ENCODE results near the gene IGF1R.

The IGF1R gene

DNA sequence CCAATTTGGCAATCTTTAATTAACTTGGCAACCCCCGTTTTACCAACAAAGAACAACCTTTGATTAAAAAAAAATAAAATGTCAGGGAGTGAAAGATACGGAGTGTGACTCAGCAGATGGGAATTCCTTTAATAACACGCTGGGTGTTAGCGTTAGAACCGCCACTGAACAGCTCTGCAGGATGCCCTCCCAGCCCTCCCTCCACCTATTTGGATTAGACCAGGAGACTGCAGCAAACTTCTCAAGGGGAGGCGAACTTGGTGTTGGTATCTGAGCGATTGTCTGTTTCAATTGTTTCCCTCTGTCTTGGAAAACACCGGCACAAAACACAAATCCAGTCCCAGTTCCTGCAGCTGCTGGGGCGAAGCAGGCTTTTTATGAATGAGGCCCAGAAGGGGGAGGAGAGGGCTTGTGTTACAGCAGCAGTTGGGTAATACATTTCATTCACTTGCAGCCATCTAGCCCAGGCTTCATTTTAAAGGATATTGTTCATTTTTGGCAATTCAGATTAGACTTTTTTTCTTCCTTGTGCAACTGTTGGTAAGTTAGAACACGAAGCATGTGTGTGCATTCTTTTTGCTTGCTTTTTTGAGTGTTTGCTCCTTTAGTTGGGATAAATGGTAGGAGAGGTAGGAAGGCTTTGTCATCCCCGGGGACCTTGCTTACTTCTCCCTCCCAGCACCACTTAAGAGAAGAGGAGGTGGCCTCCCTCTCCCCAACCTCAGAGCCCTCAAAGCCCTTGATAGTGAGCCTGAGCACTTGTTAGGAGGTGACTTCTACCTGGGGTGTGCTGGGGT is 152.3 kb downstream of the IGF1R start:
- peak; percentile 68 for DNase-seq

DNA sequence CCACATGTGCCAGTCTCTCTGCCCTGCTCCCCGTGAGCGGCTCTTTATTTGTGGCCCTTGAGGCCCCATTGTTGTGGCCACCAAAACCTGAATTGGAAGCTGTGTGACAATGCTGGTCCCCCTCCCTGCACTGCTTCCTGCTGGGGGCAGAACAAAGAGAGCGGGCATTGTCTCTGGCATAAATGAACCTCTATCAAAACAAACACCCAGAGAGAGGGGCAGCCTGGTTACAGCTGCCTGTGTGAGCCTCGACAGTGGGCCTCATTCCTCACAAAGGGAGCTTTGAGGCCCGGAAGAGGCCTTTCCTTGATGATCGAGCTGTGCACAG is 152.9 kb downstream of the IGF1R start:
- DNase-seq = no peak

- DNase-seq = no peak
Observed at GRCh38 chr15:98802187-98802586, 153.8 kb downstream of the IGF1R start.

DNA sequence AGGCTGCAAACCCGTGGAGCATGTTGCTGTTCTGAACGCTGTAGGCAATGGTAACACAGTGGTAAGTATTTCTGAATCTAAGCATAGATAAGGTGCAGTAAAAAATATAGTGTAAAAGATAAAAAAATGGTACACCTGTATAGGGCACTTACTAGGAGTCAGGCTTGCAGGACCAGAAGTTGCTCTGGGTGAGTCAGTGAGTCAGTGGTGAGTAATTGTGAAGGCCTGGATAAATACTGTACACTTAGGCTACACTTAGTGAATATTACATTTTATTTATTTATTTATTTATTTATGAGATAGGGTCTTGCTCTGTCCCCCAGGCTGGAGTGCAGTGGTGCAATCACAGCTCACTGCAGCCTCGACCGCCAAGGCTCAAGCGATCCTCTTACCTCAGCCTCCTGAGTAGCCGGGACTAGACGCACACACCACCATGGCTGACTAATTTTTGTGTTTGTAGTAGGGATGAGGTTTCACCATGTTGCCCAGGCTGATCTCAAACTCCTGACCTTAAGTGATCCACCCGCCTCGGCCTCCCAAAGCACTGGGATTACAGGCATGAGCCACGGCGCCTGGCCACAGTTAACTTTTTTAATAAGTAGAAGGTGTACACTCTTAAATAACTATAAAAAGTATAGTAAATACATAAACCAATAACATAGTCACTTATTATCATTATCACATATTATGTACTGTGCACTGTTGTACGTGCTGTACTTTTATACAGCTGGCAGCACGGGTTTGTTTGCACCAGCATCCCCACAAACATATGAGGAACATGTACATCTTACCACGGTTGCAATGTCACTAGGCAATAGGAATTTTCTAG is 155.1 kb downstream of the IGF1R start:
- no peak for DNase-seq

DNA sequence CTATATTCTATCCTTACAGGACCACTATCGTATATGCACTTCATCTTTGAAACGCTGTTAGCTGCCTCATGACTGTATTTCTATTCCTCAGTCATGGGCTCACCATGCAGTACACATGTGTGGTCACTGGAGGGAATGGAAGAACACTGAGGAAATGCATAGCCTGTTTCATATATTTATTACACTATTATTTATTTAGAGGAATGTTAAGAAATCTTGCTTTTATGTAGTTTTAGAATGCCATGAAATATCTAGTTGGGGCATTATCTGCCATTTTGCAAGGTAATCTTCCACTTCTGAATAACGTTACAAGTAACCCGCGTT is 155.7 kb downstream of the IGF1R start:
- DNase-seq = no peak

GRCh38 chr15:98805434-98806274 is 157.3 kb downstream of the IGF1R start:
- no peak for DNase-seq

DNA sequence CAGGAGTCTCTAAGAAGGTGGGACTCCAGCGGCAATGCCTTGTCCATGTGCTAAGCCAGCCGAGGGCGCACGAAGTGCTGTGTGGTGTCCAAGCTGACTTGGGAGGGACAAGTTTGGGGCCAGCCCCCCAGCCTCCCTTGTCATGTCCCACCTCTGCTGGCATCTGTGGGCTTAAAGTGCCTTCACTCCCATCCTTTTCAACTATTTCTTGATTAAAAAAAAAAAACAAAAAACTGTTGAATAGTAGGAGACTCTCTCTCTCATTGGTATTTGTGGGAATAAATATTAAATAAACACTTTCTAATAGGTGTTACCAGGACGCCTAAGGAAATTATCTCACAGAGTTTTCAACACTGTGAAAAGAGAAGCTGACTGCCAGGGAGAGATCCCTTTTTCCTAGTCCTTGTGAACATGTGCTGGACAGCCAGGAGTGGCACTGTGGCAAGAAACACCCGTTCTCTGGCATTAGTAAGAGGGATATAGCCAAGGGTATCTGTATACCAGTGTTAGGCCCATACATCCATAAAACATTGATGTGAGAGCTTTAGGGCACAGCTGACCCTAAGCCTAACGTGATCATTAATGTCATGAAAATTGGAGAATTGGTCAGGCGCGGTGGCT is 158.0 kb downstream of the IGF1R start:
- no peak for DNase-seq

GRCh38 chr15:98807262-98807661 is 158.9 kb downstream of the IGF1R start:
- no peak for DNase-seq

- DNase-seq = no peak
Observed at GRCh38 chr15:98809273-98809672, 160.9 kb downstream of the IGF1R start.

DNA sequence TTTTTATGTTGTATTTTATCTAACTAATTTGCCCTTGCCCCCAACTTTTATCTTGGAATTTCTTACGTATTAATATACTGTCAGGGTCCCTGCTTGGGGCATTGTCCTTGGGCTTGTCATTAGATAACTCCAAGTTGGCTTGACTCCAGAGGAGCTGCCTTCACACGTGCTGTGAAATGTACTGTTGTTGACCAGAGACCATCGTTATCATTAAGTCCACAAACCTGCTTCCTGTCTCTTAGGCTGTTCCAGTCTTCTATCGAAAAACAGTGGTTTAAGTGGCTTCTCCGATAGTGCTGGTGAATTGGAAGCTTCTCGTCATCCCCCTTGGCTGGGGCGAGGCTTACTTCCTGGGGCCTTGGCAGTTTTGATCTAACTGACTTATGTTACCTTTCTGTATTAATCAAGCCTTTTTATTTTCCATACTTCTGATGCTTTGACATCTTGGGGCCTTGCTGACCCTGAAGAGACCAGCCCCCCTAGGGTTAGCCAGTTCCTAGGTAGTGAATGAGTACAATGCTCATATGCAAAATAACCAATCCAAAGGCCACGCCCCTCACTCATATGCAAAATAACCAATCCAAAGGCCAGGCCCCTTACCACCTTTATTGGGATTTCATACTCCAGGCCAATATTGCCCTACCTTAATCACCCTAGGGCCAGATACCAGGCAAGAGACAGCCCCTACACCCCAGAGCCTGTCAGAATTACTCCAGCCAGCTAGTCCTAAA is 164.5 kb downstream of the IGF1R start:
- no peak for DNase-seq

DNA sequence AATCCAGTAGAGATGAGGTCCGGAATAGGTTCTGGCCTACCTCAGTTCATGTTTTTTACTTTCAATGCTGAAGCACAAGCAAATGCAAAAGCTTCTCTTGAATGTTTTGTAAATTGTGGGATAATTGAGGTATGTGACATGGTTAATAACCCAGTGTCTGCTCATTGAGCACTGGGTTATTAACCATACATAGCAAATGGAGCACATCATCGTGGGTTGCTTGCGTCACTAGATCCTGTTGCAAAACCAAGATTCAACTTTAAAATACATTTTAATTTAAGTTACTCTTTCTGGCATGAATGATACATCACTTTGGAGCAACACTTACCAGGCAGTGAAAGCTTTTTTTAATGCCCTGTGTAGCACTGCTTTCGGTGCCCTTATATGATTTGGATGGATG is 165.6 kb downstream of the IGF1R start:
- DNase-seq = no peak

- no peak for DNase-seq
Observed at GRCh38 chr15:98815207-98815606, 166.9 kb downstream of the IGF1R start.

- DNase-seq = no peak
Observed at GRCh38 chr15:98817745-98818144, 169.4 kb downstream of the IGF1R start.

GRCh38 chr15:98823012-98823458 is 174.7 kb downstream of the IGF1R start:
- no peak for DNase-seq

- DNase-seq = no peak
Observed at GRCh38 chr15:98823616-98824015, 175.3 kb downstream of the IGF1R start.

- DNase-seq = no peak
Observed at GRCh38 chr15:98824595-98824994, 176.3 kb downstream of the IGF1R start.

DNA sequence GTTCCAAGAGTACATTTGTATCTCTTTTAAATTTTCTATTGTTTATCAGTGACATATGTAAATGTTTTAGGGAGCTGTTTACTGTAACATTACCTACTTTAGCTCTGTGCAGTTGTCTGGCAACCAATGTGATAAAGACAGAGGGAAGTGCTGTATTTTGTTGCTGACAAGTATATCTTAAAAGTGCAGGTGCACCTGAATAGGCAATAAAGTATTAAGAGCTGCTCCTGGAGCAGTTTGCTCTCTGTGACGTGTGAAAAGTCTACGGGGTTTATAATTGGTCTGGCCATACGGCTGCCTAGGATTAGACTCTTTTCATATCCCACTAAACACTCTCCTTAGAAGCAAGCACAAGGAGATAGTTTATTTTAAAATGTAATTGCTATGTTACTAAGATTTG is 178.3 kb downstream of the IGF1R start:
- no peak for DNase-seq

DNA sequence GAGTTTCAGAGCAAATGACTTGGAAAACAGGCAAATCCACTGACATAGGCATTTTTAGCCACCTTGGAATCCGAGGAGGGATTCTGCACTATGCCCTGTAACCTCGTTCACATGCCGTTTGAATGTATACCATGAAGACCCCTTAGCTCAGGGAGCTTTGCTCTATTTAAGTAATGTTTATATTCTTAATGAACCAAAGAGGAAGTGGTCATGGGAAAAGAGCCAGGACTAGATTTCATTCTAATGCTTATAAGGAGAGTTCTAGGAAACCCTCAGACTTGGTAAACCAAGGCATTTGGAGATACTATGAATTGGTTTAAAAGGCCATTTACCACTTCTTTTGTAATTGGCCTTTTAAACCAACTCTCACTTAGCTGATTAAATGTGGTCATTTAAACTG is 178.9 kb downstream of the IGF1R start:
- DNase-seq = no peak

DNA sequence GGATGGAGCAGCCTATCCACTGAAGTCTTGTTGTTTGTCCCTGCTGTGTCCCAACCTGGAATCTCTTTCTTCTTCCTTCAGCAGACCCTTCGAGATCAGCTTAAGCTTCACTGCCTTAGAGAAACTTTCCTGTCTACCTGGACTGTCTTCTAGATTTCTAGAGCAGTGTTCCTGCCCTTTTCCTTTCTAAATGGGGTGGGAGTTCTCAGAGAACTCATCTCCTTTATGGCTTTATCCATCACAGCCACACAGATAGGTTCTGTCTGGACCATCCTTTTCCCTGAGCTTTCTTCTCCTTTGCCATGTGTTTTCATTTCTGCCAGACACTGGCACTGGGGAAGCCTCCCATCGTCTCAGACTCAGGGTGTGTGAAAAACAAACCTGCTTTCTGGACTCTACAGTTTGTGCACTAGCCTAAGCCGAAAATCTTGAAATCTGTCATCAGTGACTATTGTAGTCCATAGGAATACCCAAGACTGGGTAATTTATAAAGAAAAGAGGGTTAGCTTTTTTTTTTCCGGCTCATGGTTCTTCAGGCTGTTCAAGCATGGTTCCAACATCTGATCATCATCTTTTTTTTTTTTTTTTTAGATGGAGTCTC is 181.8 kb downstream of the IGF1R start:
- DNase-seq = no peak

GRCh38 chr15:98834976-98835375 is 186.6 kb downstream of the IGF1R start:
- DNase-seq = no peak

GRCh38 chr15:98835876-98836275 is 187.5 kb downstream of the IGF1R start:
- no peak for DNase-seq
